Mucosa of rectum (tissue), 2 donors: ENCODE measurements around the gene PDIA4.
A peak's percentile ranks its signal among the peaks of the same experiment; 100 is the strongest.

Experiments used
- H3K27ac ChIP-seq, 2 donors: one replicate each; pipeline ENCODE4 v1.7.0; 2013; ENCODE audit warnings: inconsistent platforms in 2 of 2, low read depth in 2 of 2, low read length in 2 of 2
- H3K27me3 ChIP-seq, 2 donors: one replicate each; pipeline ENCODE4 v1.7.0; 2013; ENCODE audit warnings: low read length in 2 of 2; ENCODE audit not compliant: control insufficient read depth in 2 of 2, insufficient read depth in 2 of 2
- H3K36me3 ChIP-seq, 2 donors: one replicate each; pipeline ENCODE4 v1.7.0; 2013; ENCODE audit warnings: low read length in 2 of 2; ENCODE audit not compliant: control insufficient read depth in 2 of 2, insufficient read depth in 2 of 2
- H3K4me1 ChIP-seq, 2 donors: one replicate each; pipeline ENCODE4 v1.7.0; 2013; ENCODE audit warnings: low read length in 2 of 2, mild to moderate bottlenecking in 1 of 2; ENCODE audit not compliant: control insufficient read depth in 2 of 2, insufficient read depth in 2 of 2
- H3K4me3 ChIP-seq, 2 donors: one replicate each; pipeline ENCODE4 v1.7.0; 2013; ENCODE audit warnings: low read length in 2 of 2
- H3K9ac ChIP-seq, 2 donors: one replicate each; pipeline ENCODE4 v1.7.0; 2013; ENCODE audit warnings: low read length in 2 of 2, low read depth in 1 of 2, mild to moderate bottlenecking in 1 of 2
- H3K9me3 ChIP-seq, 2 donors: one replicate each; pipeline ENCODE4 v1.7.0; 2013; ENCODE audit warnings: low read length in 2 of 2; ENCODE audit not compliant: control insufficient read depth in 2 of 2
- donor health status: healthy.
- donor health status: Normal muscosa, but diverticular disease.

Gene PDIA4

GRCh38 chr7:148975896-148976295, 52.4 kb downstream of the PDIA4 start:
- Histone ChIP-seq H3K9ac (no peak overlapping the region), H3K4me1 (no peaks in the 10 kb centered on the region), H3K9me3 (no peaks in the 10 kb centered on the region), H3K36me3 (no peaks in the 10 kb centered on the region), H3K27ac (no peak overlapping the region), H3K4me3 (no peak overlapping the region), H3K27me3 (no peaks in the 10 kb centered on the region)

- Histone ChIP-seq H3K4me1 (no peaks in the 10 kb centered on the region), H3K4me3 (no peak overlapping the region), H3K9ac (no peak overlapping the region), H3K9me3 (no peaks in the 10 kb centered on the region), H3K27me3 (no peaks in the 10 kb centered on the region), H3K36me3 (no peaks in the 10 kb centered on the region), H3K27ac (no peak overlapping the region)
Measured at GRCh38 chr7:148973256-148973655, 55.0 kb downstream of the PDIA4 start.

GRCh38 chr7:148972375-148972774, 55.9 kb downstream of the PDIA4 start:
- Histone ChIP-seq H3K27ac (no peak overlapping the region), H3K36me3 (no peaks in the 10 kb centered on the region), H3K9ac (no peak overlapping the region), H3K4me3 (no peak overlapping the region), H3K4me1 (no peaks in the 10 kb centered on the region), H3K27me3 (no peaks in the 10 kb centered on the region), H3K9me3 (no peaks in the 10 kb centered on the region)

- H3K9ac ChIP-seq = no peak overlapping the region
- H3K27ac ChIP-seq = no peak overlapping the region
- H3K36me3 ChIP-seq = no peaks in the 10 kb centered on the region
Measured at GRCh38 chr7:148967602-148968001, 60.7 kb downstream of the PDIA4 start.

GRCh38 chr7:148967032-148967372, 61.3 kb downstream of the PDIA4 start:
- no peaks in the 10 kb centered on the region for H3K27me3 ChIP-seq
- H3K4me1 ChIP-seq = peaks cover 0 to 12% of the 10 kb centered on the region in 2 donors
- H3K9me3 ChIP-seq = no peaks in the 10 kb centered on the region
- no peak overlapping the region for H3K27ac ChIP-seq
- no peak overlapping the region for H3K9ac ChIP-seq
- H3K4me3 ChIP-seq = peak overlapping the region; percentile 61 to 79
- H3K36me3 ChIP-seq = no peaks in the 10 kb centered on the region

More at GRCh38 chr7:148967602-148968001, 60.7 kb downstream of the PDIA4 start:
- Histone ChIP-seq H3K4me3 (no peak overlapping the region), H3K27me3 (no peaks in the 10 kb centered on the region), H3K4me1 (peaks cover 0 to 12% of the 10 kb centered on the region in 2 donors), H3K9me3 (no peaks in the 10 kb centered on the region)

- Histone ChIP-seq H3K36me3 (no peaks in the 10 kb centered on the region), H3K4me3 (peak overlapping the region; percentile 80 to 94), H3K27me3 (no peaks in the 10 kb centered on the region), H3K27ac (no peak overlapping the region), H3K9ac (peak overlapping the region in 1 of 2 donors; percentile 63), H3K9me3 (no peaks in the 10 kb centered on the region), H3K4me1 (peaks cover 0 to 12% of the 10 kb centered on the region in 2 donors)
Measured at GRCh38 chr7:148964483-148965267, 63.6 kb downstream of the PDIA4 start.

GRCh38 chr7:148963583-148964482, 64.5 kb downstream of the PDIA4 start:
- Histone ChIP-seq H3K9ac (peak overlapping the region; percentile 54 to 63), H3K4me3 (peak overlapping the region; percentile 80 to 94), H3K27me3 (no peaks in the 10 kb centered on the region), H3K4me1 (peaks cover 0 to 12% of the 10 kb centered on the region in 2 donors), H3K27ac (peak overlapping the region; percentile 11 to 40), H3K9me3 (no peaks in the 10 kb centered on the region), H3K36me3 (no peaks in the 10 kb centered on the region)

- peak overlapping the region; percentile 54 to 63 for H3K9ac ChIP-seq
- peak overlapping the region; percentile 40 to 52 for H3K27ac ChIP-seq
- peak overlapping the region; percentile 80 to 94 for H3K4me3 ChIP-seq
- H3K27me3 ChIP-seq = no peaks in the 10 kb centered on the region
- H3K4me1 ChIP-seq = peaks cover 0 to 12% of the 10 kb centered on the region in 2 donors
- H3K9me3 ChIP-seq = no peaks in the 10 kb centered on the region
- no peaks in the 10 kb centered on the region for H3K36me3 ChIP-seq
Measured at GRCh38 chr7:148962823-148963582, 65.3 kb downstream of the PDIA4 start.

GRCh38 chr7:148962440-148962822, 65.9 kb downstream of the PDIA4 start:
- Histone ChIP-seq H3K4me3 (peak overlapping the region; percentile 80 to 94), H3K9ac (peak overlapping the region; percentile 54 to 63), H3K9me3 (no peaks in the 10 kb centered on the region), H3K27me3 (no peaks in the 10 kb centered on the region), H3K36me3 (no peaks in the 10 kb centered on the region), H3K4me1 (peaks cover 0 to 12% of the 10 kb centered on the region in 2 donors), H3K27ac (peak overlapping the region in 1 of 2 donors; percentile 52)
